ENCODE measurements around the gene GABRP.

DNA sequence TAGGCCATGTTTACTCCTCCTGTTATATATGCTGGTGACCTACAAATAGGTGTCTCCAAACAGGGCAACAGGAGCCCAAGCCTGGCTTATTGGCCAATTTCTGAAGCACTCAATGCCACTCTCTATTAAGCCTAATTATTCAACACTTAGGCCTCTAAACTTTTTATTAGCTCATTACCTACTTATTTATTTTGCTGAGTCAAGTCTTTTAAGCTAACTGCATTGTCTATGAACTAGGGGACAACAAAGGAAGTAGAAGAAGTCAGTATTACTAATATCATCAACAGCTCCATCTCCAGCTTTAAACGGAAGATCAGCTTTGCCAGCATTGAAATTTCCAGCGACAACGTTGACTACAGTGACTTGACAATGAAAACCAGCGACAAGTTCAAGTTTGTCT is 28.2 kb downstream of the GABRP start:
- TF ChIP-seq CTCF (IDR thresholded peaks at IDR 0.05) (no peak), ZFX (IDR thresholded peaks at IDR 0.05; ENCODE audit: borderline replicate concordance) (no peak)

Measured in 22Rv1 (cell line).